ENCODE measurements around the gene C20orf173. TPM values are rescaled to one million over a fixed set of nuclear protein-coding genes. Genes with fewer than 3 reads are reported as not detected.

C20orf173 gene
- total RNA-seq, 1 experiment from 2014 or later = not detected

GRCh38 chr20:35539756-35540212, 10.3 kb upstream of the C20orf173 start (continued):
- TF ChIP-seq E2F4 (CRISPR knock-in tag; IDR thresholded peaks at IDR 0.05; ENCODE audit: borderline replicate concordance, low read depth) = no peak
- TF ChIP-seq USF2 (CRISPR knock-in tag; IDR thresholded peaks at IDR 0.05) = no peak
- TF ChIP-seq CREB1 (CRISPR knock-in tag; IDR thresholded peaks at IDR 0.05) = no peak
- TF ChIP-seq TEAD4 (CRISPR knock-in tag; IDR thresholded peaks at IDR 0.05) = no peak
- TF ChIP-seq ZBTB21 (CRISPR knock-in tag; IDR thresholded peaks at IDR 0.05; ENCODE audit: borderline replicate concordance) = no peak
- TF ChIP-seq SMAD4 (CRISPR knock-in tag; IDR thresholded peaks at IDR 0.05) = no peak
- no peak for TF ChIP-seq ZSCAN18 (CRISPR knock-in tag; IDR thresholded peaks at IDR 0.05)
- TF ChIP-seq JUN (CRISPR knock-in tag; IDR thresholded peaks at IDR 0.05) = no peak
- TF ChIP-seq IRF1 (CRISPR knock-in tag; IDR thresholded peaks at IDR 0.05) = no peak
- TF ChIP-seq SP1 (CRISPR knock-in tag; conservative IDR thresholded peaks at IDR 0.05) = no peak
- peak; percentile 87 for TF ChIP-seq NFYB (CRISPR knock-in tag; conservative IDR thresholded peaks at IDR 0.05; ENCODE audit: low read depth)
- no peak for TF ChIP-seq CDX4 (CRISPR knock-in tag; IDR thresholded peaks at IDR 0.05; ENCODE audit: borderline replicate concordance)
- TF ChIP-seq ETV6 (CRISPR knock-in tag; IDR thresholded peaks at IDR 0.05) = 0 out of 2 replicates have a peak, but pooled peaks have one; percentile 18

- POLR2A ChIA-PET = interaction anchor here (0.6 kb wide), 1 partner anchor 152 kb away, joined by 4 read pairs; no protein-coding TSS in a partner anchor
- CTCF ChIA-PET = no interaction called here
- no peak for ATAC-seq
- no peak for TF ChIP-seq FOXJ3 (CRISPR knock-in tag; IDR thresholded peaks at IDR 0.05; ENCODE audit: borderline replicate concordance)
- no peak for TF ChIP-seq ZBTB43 (CRISPR knock-in tag; IDR thresholded peaks at IDR 0.05)
- no peak for TF ChIP-seq TEAD1 (CRISPR knock-in tag; IDR thresholded peaks at IDR 0.05)
- TF ChIP-seq PRDM15 (CRISPR knock-in tag; IDR thresholded peaks at IDR 0.05) = no peak
- TF ChIP-seq AFF4 (CRISPR knock-in tag; IDR thresholded peaks at IDR 0.05; ENCODE audit: borderline replicate concordance) = no peak
- no peak for TF ChIP-seq USF1 (CRISPR knock-in tag; IDR thresholded peaks at IDR 0.05)
- no peak for TF ChIP-seq SMAD3 (CRISPR knock-in tag; IDR thresholded peaks at IDR 0.05; ENCODE audit: borderline replicate concordance)
- no peak for TF ChIP-seq JAZF1 (CRISPR knock-in tag; IDR thresholded peaks at IDR 0.05)
Observed at GRCh38 chr20:35527122-35527769, 2.2 kb downstream of the C20orf173 start.

More at GRCh38 chr20:35527122-35527769, 2.2 kb downstream of the C20orf173 start:
- H3K27me3 Mint-ChIP-seq (ENCODE audit: low read depth) = no peaks in the 10 kb centered on the region; the same call in 1 of the 2 replicates
- H3K4me3 Mint-ChIP-seq = no peak overlapping the region
- H3K36me3 Mint-ChIP-seq = peaks cover 4% of the 10 kb centered on the region; the same call in 1 of the 2 replicates
- H3K27ac Mint-ChIP-seq = peak overlapping the region; percentile 26; the same call in 1 of the 2 replicates
- no peaks in the 10 kb centered on the region for H3K4me1 Mint-ChIP-seq
- H3K9me3 Mint-ChIP-seq = peaks cover 15% of the 10 kb centered on the region
- no peak for DNase-seq (ENCODE audit: low spot score)
